RCC 7860 (cell line): ENCODE measurements around the gene PIK3R2.
"Not testable (repeated sequence)": the region's sequence is repeated elsewhere in the genome, so short reads cannot be mapped to it uniquely, and the experiment has no call there.

Experiments used
- DNase-seq: peaks from one replicate; pipeline ENCODE4 v3.0.0-alpha.2; 2015; ENCODE audit warnings: low spot score
- FAIRE-seq: peaks from 2 replicates; lab custom pipeline; 2012; peaks lifted over from hg19 to GRCh38; lab: Jason Lieb, UNC

PIK3R2 gene

GRCh38 chr19:18152817-18153555 is at the start of gene PIK3R2:
PIK3R2 (plus strand) TSS chr19:18153163; CDS start chr19:18155880, 2,717 bp downstream.
- peak; percentile 95 for DNase-seq
- FAIRE-seq = no peak

- FAIRE-seq (no peak), DNase-seq (no peak)
Observed at GRCh38 chr19:18104793-18105131, 48.2 kb upstream of the PIK3R2 start.

GRCh38 chr19:18105259-18105658 is 47.7 kb upstream of the PIK3R2 start:
- FAIRE-seq, DNase-seq: not testable (repeated sequence)

- DNase-seq = no peak
- FAIRE-seq = no peak
Observed at GRCh38 chr19:18107235-18107634, 45.7 kb upstream of the PIK3R2 start.

GRCh38 chr19:18108897-18109296 is 44.1 kb upstream of the PIK3R2 start:
- FAIRE-seq (no peak), DNase-seq (no peak)

GRCh38 chr19:18109341-18109732 is 43.6 kb upstream of the PIK3R2 start:
- FAIRE-seq (no peak), DNase-seq (no peak)

GRCh38 chr19:18109733-18110608 is 43.0 kb upstream of the PIK3R2 start:
- FAIRE-seq (no peak), DNase-seq (no peak)

GRCh38 chr19:18110609-18111232 is 42.2 kb upstream of the PIK3R2 start:
- FAIRE-seq = no peak
- no peak for DNase-seq

GRCh38 chr19:18112989-18113478 is 39.9 kb upstream of the PIK3R2 start:
- DNase-seq = peak; percentile 51
- FAIRE-seq = no peak

- DNase-seq (no peak), FAIRE-seq (no peak)
Observed at GRCh38 chr19:18113827-18114226, 39.1 kb upstream of the PIK3R2 start.

GRCh38 chr19:18114483-18114882 is 38.5 kb upstream of the PIK3R2 start:
- DNase-seq = no peak
- no peak for FAIRE-seq

- FAIRE-seq = no peak
- DNase-seq = no peak
Observed at GRCh38 chr19:18117364-18117691, 35.6 kb upstream of the PIK3R2 start.

GRCh38 chr19:18117692-18118378 is 35.1 kb upstream of the PIK3R2 start:
- no peak for FAIRE-seq
- DNase-seq = peak; percentile 60

GRCh38 chr19:18118420-18119012 is 34.4 kb upstream of the PIK3R2 start:
- DNase-seq = no peak
- FAIRE-seq = no peak

- FAIRE-seq (no peak), DNase-seq (no peak)
Observed at GRCh38 chr19:18119013-18119716, 33.8 kb upstream of the PIK3R2 start.

- DNase-seq = no peak
- no peak for FAIRE-seq
Observed at GRCh38 chr19:18119717-18120105, 33.3 kb upstream of the PIK3R2 start.

- FAIRE-seq = no peak
- no peak for DNase-seq
Observed at GRCh38 chr19:18120127-18120526, 32.8 kb upstream of the PIK3R2 start.

- no peak for DNase-seq
- FAIRE-seq = no peak
Observed at GRCh38 chr19:18121166-18121565, 31.8 kb upstream of the PIK3R2 start.

- FAIRE-seq (no peak), DNase-seq (no peak)
Observed at GRCh38 chr19:18122424-18122823, 30.5 kb upstream of the PIK3R2 start.
